Measurements from ENCODE around the gene ANKRD1.

GRCh38 chr10:90912174-90912573, 8.7 kb downstream of the ANKRD1 start:
- no peak for TF ChIP-seq ATF3 (IDR thresholded peaks at IDR 0.05; ENCODE audit: insufficient read depth, low read depth, low read length)
- no peak for TF ChIP-seq MAFK (IDR thresholded peaks at IDR 0.05; ENCODE audit: low read depth, low read length)
- TF ChIP-seq SP2 (IDR thresholded peaks at IDR 0.05; ENCODE audit: low read length), result no peak
- TF ChIP-seq EZH2 (IDR thresholded peaks at IDR 0.05; ENCODE audit: low read depth, low read length, severe bottlenecking), result no peak
- TF ChIP-seq POLR2AphosphoS5 (IDR thresholded peaks at IDR 0.05; ENCODE audit: low read depth, low read length), result no peak
- TF ChIP-seq CTCF (IDR thresholded peaks at IDR 0.05; ENCODE audit: control extremely low read depth in 1 of 3, insufficient read depth in 1 of 3, low read depth in 1 of 3, low read length in 3 of 3), result no peak
- TF ChIP-seq POLR2A (IDR thresholded peaks at IDR 0.05; ENCODE audit: control extremely low read depth in 1 of 2, low read depth in 2 of 2, low read length in 2 of 2), result no peak
